Measurements from ENCODE around the gene NOLC1. TPM values are rescaled to one million over a fixed set of nuclear protein-coding genes. Genes with fewer than 3 reads are reported as not detected.

NOLC1 gene
- total and polyA plus RNA-seq, 10 of the 15 experiments (the other 5 are each of a cell fraction or from before 2014, with no cell fraction given), result 91.7 to 244 (median 128) TPM

- H2AFZ ChIP-seq (ENCODE audit: control insufficient read depth, low read depth, low read length), result no peak overlapping the region
- ChIA-PET POLR2A (interaction anchor here (0.6 to 1.2 kb wide), 2 partner anchors 53 to 82 kb away, joined by 3 to 5 read pairs; no protein-coding TSS in a partner anchor), RAD21 (ENCODE audit: unreplicated experiment) (interaction anchor here (0.9 to 4.8 kb wide), 8 partner anchors 17 to 309 kb away, joined by 3 to 75 read pairs (median 8); partner anchors contain the start of gene ELOVL3), CTCF (interaction anchor here (0.7 to 9.9 kb wide), 15 partner anchors 9 to 413 kb away, joined by 3 to 150 read pairs (median 5); partner anchors contain the start of gene PPRC1), SMC1A (ENCODE audit: uncharacterized antibody, unreplicated experiment) (interaction anchor here (0.8 to 4.8 kb wide), 10 partner anchors 9 to 223 kb away, joined by 3 to 43 read pairs (median 4); no protein-coding TSS in a partner anchor)
- no peak for ATAC-seq
- no peak overlapping the region for H3K4me3 ChIP-seq
- no peaks in the 10 kb centered on the region for H3K27me3 ChIP-seq (replicated peaks in 1 of 2; ENCODE audit: control insufficient read depth in 2 of 2, insufficient read depth in 2 of 2, low read length in 1 of 2)
- no peak overlapping the region for H3K9ac ChIP-seq (ENCODE audit: control insufficient read depth, insufficient read depth, low read length)
- intact Hi-C loops (cut with micrococcal nuclease; ENCODE audit: unreplicated experiment) (no loop called here), in situ Hi-C loops (cut with MboI) (no loop called here)
- no peak for DNase-seq (ENCODE audit: low read depth, low spot score)
- H3K4me1 ChIP-seq (ENCODE audit: control insufficient read depth, insufficient read depth, low read length), result peaks cover 4% of the 10 kb centered on the region
- WGBS (ENCODE audit: insufficient coverage, insufficient replicate concordance, low lambda C conversion rate, missing lambda C conversion rate), result 78% methylated on average over 3 of the region's 3 CpGs
- no TSS peak for BruUV-seq (replicated peaks)
- H3K36me3 ChIP-seq (ENCODE audit: control insufficient read depth in 2 of 2, insufficient read depth in 2 of 2, low read length in 1 of 2), result no peaks in the 10 kb centered on the region
- no peak for TF ChIP-seq CUX1 (IDR thresholded peaks at IDR 0.05; ENCODE audit: insufficient replicate concordance, low read depth, low read length)
- H3K79me2 ChIP-seq (ENCODE audit: control insufficient read depth, insufficient read depth, low read length), result no peaks in the 10 kb centered on the region
- FAIRE-seq, result no peak
- no peaks in the 10 kb centered on the region for H3K9me3 ChIP-seq (replicated peaks; ENCODE audit: control insufficient read depth, insufficient read depth, low read length)
- no peaks in the 10 kb centered on the region for H4K20me1 ChIP-seq (ENCODE audit: control insufficient read depth, insufficient read depth)
- no peak overlapping the region for H3K4me2 ChIP-seq (ENCODE audit: control insufficient read depth, insufficient read depth)
- H3K27ac ChIP-seq (ENCODE audit: control insufficient read depth, insufficient read depth), result no peak overlapping the region
Measured at GRCh38 chr10:102170602-102171001, 18.4 kb downstream of the NOLC1 start.
